H1 (cell line): ENCODE results near the gene GREM2.

Experiments
- CEBPB ChIP-seq: IDR thresholded peaks from 2 replicates; pipeline ENCODE4 v1.6.1; 2012; ENCODE audit warnings: low read depth, low read length
- CREB1 ChIP-seq: IDR thresholded peaks from 2 replicates; pipeline ENCODE4 v1.6.1; 2012; ENCODE audit warnings: inconsistent platforms
- CTCF ChIP-seq, 3 experiments: IDR thresholded peaks; 1 replicate in 2 of 3; 2 replicates in 1 of 3; pipeline versions ENCODE4 v1.5.1 to v1.6.1; 2011; ENCODE audit warnings: low read length in 3 of 3, mild to moderate bottlenecking in 3 of 3, inconsistent platforms in 2 of 3, low read depth in 1 of 3, moderate library complexity in 1 of 3; ENCODE audit not compliant: insufficient read depth in 1 of 3; ENCODE audit errors: control extremely low read depth in 1 of 3
- POLR2A ChIP-seq, 2 experiments: IDR thresholded peaks; 1 replicate in 1 of 2; 2 replicates in 1 of 2; pipeline ENCODE4 v1.6.1; 2011; ENCODE audit warnings: low read depth in 2 of 2, low read length in 2 of 2, mild to moderate bottlenecking in 2 of 2; ENCODE audit errors: control extremely low read depth in 1 of 2
- RAD21 ChIP-seq, 2 experiments: IDR thresholded peaks in 1 of 2; conservative IDR thresholded peaks in 1 of 2; 2 replicates each; pipeline ENCODE4 v1.6.1; 2011; ENCODE audit warnings: low read depth in 2 of 2, low read length in 2 of 2, improper control_type of control experiment in 1 of 2, inconsistent platforms in 1 of 2, mild to moderate bottlenecking in 1 of 2, moderate library complexity in 1 of 2
- RFX5 ChIP-seq: IDR thresholded peaks from 2 replicates; pipeline ENCODE4 v1.6.1; 2011; ENCODE audit warnings: low read depth, low read length, improper control_type of control experiment, borderline replicate concordance
- SUZ12 ChIP-seq: fragments of 200-600 bp; sonication (generic); IDR thresholded peaks from 2 replicates; pipeline ENCODE4 v1.6.1; 2012; ENCODE audit warnings: mild to moderate bottlenecking, inconsistent platforms, low read length, moderate library complexity, mixed read lengths
- TBP ChIP-seq: IDR thresholded peaks from 2 replicates; pipeline ENCODE4 v1.6.1; 2011; ENCODE audit warnings: low read depth, low read length, improper control_type of control experiment
- TEAD4 ChIP-seq: IDR thresholded peaks from 2 replicates; pipeline ENCODE4 v1.6.1; 2012; ENCODE audit warnings: low read depth, low read length, inconsistent platforms, mixed read lengths

- TF ChIP-seq POLR2A (IDR thresholded peaks at IDR 0.05; ENCODE audit: control extremely low read depth in 1 of 2, low read depth in 2 of 2, low read length in 2 of 2) (no peak), RFX5 (no peak), TEAD4 (no peak), CEBPB (no peak), CTCF (IDR thresholded peaks at IDR 0.05; ENCODE audit: control extremely low read depth in 1 of 3, insufficient read depth in 1 of 3, low read depth in 1 of 3, low read length in 3 of 3) (no peak), CREB1 (no peak), TBP (no peak), RAD21 (IDR thresholded peaks at IDR 0.05 in 1 of 2, conservative IDR thresholded peaks at IDR 0.05 in 1 of 2; ENCODE audit: low read depth in 2 of 2, low read length in 2 of 2) (no peak), SUZ12 (no peak)
Observed at GRCh38 chr1:240652549-240652948, 40.6 kb upstream of the GREM2 start.
